ENCODE measurements around the gene WWOX. TPM values are rescaled to one million over a fixed set of nuclear protein-coding genes. Genes with fewer than 3 reads are reported as not detected.

The WWOX gene
- total RNA-seq, 1 donor from 2014 or later = 28.2 TPM

DNA sequence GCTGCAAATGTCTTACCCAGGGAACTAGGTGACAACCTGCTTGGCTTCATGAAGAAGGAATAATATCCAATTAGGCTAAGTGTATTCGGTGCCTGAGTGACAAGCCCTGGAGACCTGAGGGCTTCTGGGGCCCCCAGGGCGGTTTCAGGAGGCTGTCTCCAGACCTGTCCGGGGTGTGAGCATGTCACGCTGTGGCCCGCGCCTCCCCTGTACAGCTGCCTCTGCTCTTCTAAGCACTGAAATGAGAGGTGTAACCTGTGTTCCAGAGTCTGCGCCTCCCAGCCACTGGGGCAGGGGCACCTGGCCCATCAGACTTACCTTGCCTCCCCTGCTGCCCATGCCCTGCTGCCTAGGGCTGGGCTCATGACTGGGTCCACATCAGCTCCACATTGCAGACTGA, 114.3 kb downstream of the WWOX start:
- Mint-ChIP-seq H3K36me3 (ENCODE audit: unreplicated experiment) (no peaks in the 10 kb centered on the region), H3K27ac (ENCODE audit: unreplicated experiment) (no peak overlapping the region), H3K4me1 (ENCODE audit: unreplicated experiment) (peaks cover 7% of the 10 kb centered on the region), H3K4me3 (ENCODE audit: unreplicated experiment) (no peak overlapping the region), H3K27me3 (ENCODE audit: unreplicated experiment) (peaks cover 15% of the 10 kb centered on the region), H3K9me3 (ENCODE audit: unreplicated experiment) (no peaks in the 10 kb centered on the region)
- no peak for DNase-seq (ENCODE audit: extremely low spot score, unreplicated experiment)
- no peak for TF ChIP-seq CTCF (IDR thresholded peaks at IDR 0.05)

GRCh38 chr16:78215222-78215621, 115.8 kb downstream of the WWOX start:
- Mint-ChIP-seq H3K4me3 (ENCODE audit: unreplicated experiment) (no peak overlapping the region), H3K9me3 (ENCODE audit: unreplicated experiment) (no peaks in the 10 kb centered on the region), H3K27me3 (ENCODE audit: unreplicated experiment) (peaks cover 15% of the 10 kb centered on the region), H3K27ac (ENCODE audit: unreplicated experiment) (no peak overlapping the region), H3K36me3 (ENCODE audit: unreplicated experiment) (no peaks in the 10 kb centered on the region), H3K4me1 (ENCODE audit: unreplicated experiment) (peaks cover 17% of the 10 kb centered on the region)
- DNase-seq (ENCODE audit: extremely low spot score, unreplicated experiment) = no peak
- TF ChIP-seq CTCF (IDR thresholded peaks at IDR 0.05) = no peak

DNA sequence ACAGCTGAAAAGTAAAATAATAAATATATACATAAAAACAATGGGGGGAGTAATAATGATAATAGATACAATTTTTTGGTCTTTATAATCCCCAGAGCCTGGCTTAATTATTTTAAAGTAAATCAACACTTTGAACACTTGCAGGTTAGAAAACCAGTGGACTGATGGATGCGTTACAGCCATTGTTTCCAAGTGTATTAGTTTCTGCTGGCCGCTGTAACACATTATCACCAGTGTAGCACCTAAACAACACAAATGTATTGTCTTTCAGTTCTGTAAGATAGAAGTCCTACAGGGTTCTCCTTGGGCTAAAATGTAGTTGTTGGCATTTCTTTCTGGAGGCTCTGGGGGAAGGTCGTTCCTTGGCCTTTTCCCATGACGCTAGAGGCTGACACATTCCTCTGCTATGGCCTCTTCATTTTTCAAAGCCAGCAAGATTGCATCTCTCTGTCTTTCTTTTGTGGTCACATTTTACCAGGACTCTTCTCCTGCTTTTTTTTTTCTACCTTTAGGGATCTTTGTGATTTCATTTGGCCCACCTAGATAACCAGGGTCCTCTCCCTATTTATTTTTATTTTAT, 116.8 kb downstream of the WWOX start:
- Mint-ChIP-seq H3K36me3 (ENCODE audit: unreplicated experiment) (no peaks in the 10 kb centered on the region), H3K4me3 (ENCODE audit: unreplicated experiment) (no peak overlapping the region), H3K9me3 (ENCODE audit: unreplicated experiment) (no peaks in the 10 kb centered on the region), H3K27ac (ENCODE audit: unreplicated experiment) (no peak overlapping the region), H3K4me1 (ENCODE audit: unreplicated experiment) (peaks cover 13% of the 10 kb centered on the region), H3K27me3 (ENCODE audit: unreplicated experiment) (peaks cover 14% of the 10 kb centered on the region)
- TF ChIP-seq CTCF (IDR thresholded peaks at IDR 0.05) = no peak
- DNase-seq (ENCODE audit: extremely low spot score, unreplicated experiment) = no peak

GRCh38 chr16:78217276-78217675, 117.8 kb downstream of the WWOX start:
- H3K9me3 Mint-ChIP-seq (ENCODE audit: unreplicated experiment) = no peaks in the 10 kb centered on the region
- no peak overlapping the region for H3K27ac Mint-ChIP-seq (ENCODE audit: unreplicated experiment)
- no peak for DNase-seq (ENCODE audit: extremely low spot score, unreplicated experiment)
- no peak overlapping the region for H3K4me3 Mint-ChIP-seq (ENCODE audit: unreplicated experiment)
- H3K27me3 Mint-ChIP-seq (ENCODE audit: unreplicated experiment) = peaks cover 8% of the 10 kb centered on the region
- no peaks in the 10 kb centered on the region for H3K36me3 Mint-ChIP-seq (ENCODE audit: unreplicated experiment)
- no peak for TF ChIP-seq CTCF (IDR thresholded peaks at IDR 0.05)
- H3K4me1 Mint-ChIP-seq (ENCODE audit: unreplicated experiment) = peaks cover 15% of the 10 kb centered on the region

GRCh38 chr16:78218279-78218678, 118.8 kb downstream of the WWOX start:
- H3K27me3 Mint-ChIP-seq (ENCODE audit: unreplicated experiment) = peaks cover 9% of the 10 kb centered on the region
- H3K4me1 Mint-ChIP-seq (ENCODE audit: unreplicated experiment) = peaks cover 15% of the 10 kb centered on the region
- no peak overlapping the region for H3K27ac Mint-ChIP-seq (ENCODE audit: unreplicated experiment)
- no peaks in the 10 kb centered on the region for H3K9me3 Mint-ChIP-seq (ENCODE audit: unreplicated experiment)
- DNase-seq (ENCODE audit: extremely low spot score, unreplicated experiment) = no peak
- TF ChIP-seq CTCF (IDR thresholded peaks at IDR 0.05) = no peak
- H3K36me3 Mint-ChIP-seq (ENCODE audit: unreplicated experiment) = no peaks in the 10 kb centered on the region
- H3K4me3 Mint-ChIP-seq (ENCODE audit: unreplicated experiment) = no peak overlapping the region
